H1 (cell line): ENCODE results near the gene TERC. TPM values are rescaled to one million over a fixed set of nuclear protein-coding genes. Genes with fewer than 3 reads are reported as not detected.
A peak's percentile ranks its signal among the peaks of the same experiment; 100 is the strongest.

ENCODE experiments used
- CTCF ChIA-PET: fragments of 300-600 bp; sonication (Branson Sonifier 250); formaldehyde crosslinking; loops from one replicate; lab custom pipeline; 2021; ENCODE audit not compliant: partially characterized antibody; lab: Charles Lee
- POLR2A ChIA-PET: fragments of 300-600 bp; sonication (Branson Sonifier 250); formaldehyde crosslinking; loops from one replicate; lab custom pipeline; 2021; ENCODE audit warnings: inconsistent platforms; ENCODE audit not compliant: partially characterized antibody; lab: Charles Lee
- DNase-seq, 2 experiments: peaks; one replicate each; pipeline versions ENCODE4 v3.0.0 to v3.0.0-alpha.2; 2010 to 2022; ENCODE audit warnings: low spot score in 2 of 2, low read depth in 1 of 2, mixed read lengths in 1 of 2
- FAIRE-seq: peaks from 2 replicates; lab custom pipeline; 2011; peaks lifted over from hg19 to GRCh38; lab: Jason Lieb, UNC
- H2AFZ ChIP-seq: 2 replicates; pipeline ENCODE4 v1.8.1; 2012; ENCODE audit warnings: low read length, inconsistent platforms
- H2AK5ac ChIP-seq: 2 replicates; pipeline ENCODE4 v1.6.1; 2013; ENCODE audit warnings: low read depth, low read length
- H2BK120ac ChIP-seq: replicated peaks from 2 replicates; pipeline ENCODE3; 2013; ENCODE audit warnings: low read depth, low read length, inconsistent platforms
- H2BK12ac ChIP-seq: 2 replicates; pipeline ENCODE4 v1.6.1; 2013; ENCODE audit warnings: low read depth, low read length
- H2BK15ac ChIP-seq: 2 replicates; pipeline ENCODE4 v1.6.1; 2013; ENCODE audit warnings: low read length
- H2BK20ac ChIP-seq: 2 replicates; pipeline ENCODE4 v1.6.1; 2013; ENCODE audit warnings: low read length
- H2BK5ac ChIP-seq: 2 replicates; pipeline ENCODE4 v1.6.1; 2013; ENCODE audit warnings: low read depth, low read length
- H3K14ac ChIP-seq: 2 replicates; pipeline ENCODE4 v1.6.1; 2013; ENCODE audit warnings: inconsistent platforms; ENCODE audit not compliant: insufficient read length
- H3K18ac ChIP-seq: 2 replicates; pipeline ENCODE4 v1.6.1; 2013; ENCODE audit warnings: low read length; ENCODE audit errors: extremely low read depth
- H3K23ac ChIP-seq: 2 replicates; pipeline ENCODE4 v1.6.1; 2013; ENCODE audit warnings: inconsistent platforms; ENCODE audit not compliant: insufficient read length
- H3K23me2 ChIP-seq: 2 replicates; pipeline ENCODE4 v1.6.1; 2013; ENCODE audit warnings: low read depth, low read length
- H3K27ac ChIP-seq: 2 replicates; pipeline ENCODE4 v1.6.1; 2011; ENCODE audit warnings: low read depth, low read length, inconsistent platforms
- H3K27me3 ChIP-seq, 4 experiments: replicated peaks in 1 of 4; 1 replicate in 1 of 4; 2 replicates in 3 of 4; pipeline versions ENCODE4 v1.6.1 to v1.8.1; 2011 to 2013; ENCODE audit warnings: low read length in 3 of 4, mild to moderate bottlenecking in 3 of 4, inconsistent platforms in 2 of 4, mixed read lengths in 2 of 4, moderate library complexity in 1 of 4; ENCODE audit not compliant: control insufficient read depth in 3 of 4, insufficient read depth in 3 of 4; ENCODE audit errors: extremely low read depth in 1 of 4
- H3K36me3 ChIP-seq, 4 experiments: 2 replicates each; pipeline versions ENCODE4 v1.6.1 to v1.8.1; 2011 to 2013; ENCODE audit warnings: mild to moderate bottlenecking in 4 of 4, low read length in 3 of 4, moderate library complexity in 2 of 4, control low read depth in 1 of 4, inconsistent platforms in 1 of 4; ENCODE audit not compliant: insufficient read depth in 4 of 4, control insufficient read depth in 2 of 4
- H3K4ac ChIP-seq: replicated peaks from 2 replicates; pipeline ENCODE3; 2013; ENCODE audit warnings: low read length, low read depth, mixed read lengths, inconsistent platforms; ENCODE audit not compliant: insufficient read length
- H3K4me1 ChIP-seq, 4 experiments: replicated peaks in 1 of 4; 1 replicate in 1 of 4; 2 replicates in 3 of 4; pipeline versions ENCODE4 v1.6.1 to v1.8.1; 2011 to 2013; ENCODE audit warnings: low read length in 3 of 4, inconsistent platforms in 2 of 4, mixed read lengths in 1 of 4; ENCODE audit not compliant: insufficient read depth in 4 of 4, control insufficient read depth in 3 of 4
- H3K4me2 ChIP-seq, 2 experiments: 2 replicates each; pipeline versions ENCODE4 v1.6.1 to v1.8.1; 2011 to 2013; ENCODE audit warnings: low read depth in 2 of 2, low read length in 2 of 2, control low read depth in 1 of 2, inconsistent platforms in 1 of 2, mild to moderate bottlenecking in 1 of 2; ENCODE audit not compliant: insufficient read depth in 1 of 2
- H3K4me3 ChIP-seq, 4 experiments: fragments of 200-600, 300-600 bp in 1 of 4; sonication (generic), shearing (Covaris generic), sonication (Bioruptor Twin) in 1 of 4; 2 replicates each; pipeline versions ENCODE4 v1.5.1 to v1.8.1; 2011 to 2016; ENCODE audit warnings: low read length in 4 of 4, low read depth in 3 of 4, control low read depth in 2 of 4, inconsistent platforms in 2 of 4, mild to moderate bottlenecking in 2 of 4, mixed read lengths in 1 of 4, moderate library complexity in 1 of 4; ENCODE audit not compliant: insufficient read depth in 2 of 4; ENCODE audit errors: extremely low read depth in 1 of 4
- H3K56ac ChIP-seq: replicated peaks from 2 replicates; pipeline ENCODE3; 2013; ENCODE audit warnings: low read depth, mild to moderate bottlenecking, mixed read lengths, low read length, inconsistent platforms; ENCODE audit not compliant: insufficient read length
- H3K79me1 ChIP-seq: 2 replicates; pipeline ENCODE4 v1.6.1; 2013; ENCODE audit warnings: low read depth, low read length, control low read depth
- H3K79me2 ChIP-seq, 2 experiments: 2 replicates each; pipeline versions ENCODE4 v1.6.1 to v1.8.1; 2012 to 2013; ENCODE audit warnings: low read length in 2 of 2, mild to moderate bottlenecking in 2 of 2, inconsistent platforms in 1 of 2; ENCODE audit not compliant: insufficient read depth in 2 of 2, control insufficient read depth in 1 of 2
- H3K9ac ChIP-seq, 4 experiments: replicated peaks in 1 of 4; 1 replicate in 1 of 4; 2 replicates in 3 of 4; pipeline versions ENCODE4 v1.6.1 to v1.8.1; 2011 to 2013; ENCODE audit warnings: low read depth in 3 of 4, low read length in 3 of 4, control low read depth in 2 of 4, mild to moderate bottlenecking in 2 of 4, moderate library complexity in 2 of 4, inconsistent platforms in 1 of 4; ENCODE audit errors: extremely low read depth in 1 of 4
- H3K9me3 ChIP-seq, 2 experiments: 2 replicates each; pipeline versions ENCODE4 v1.6.1 to v1.8.1; 2012 to 2013; ENCODE audit warnings: mild to moderate bottlenecking in 2 of 2, moderate library complexity in 2 of 2, control low read depth in 1 of 2, inconsistent platforms in 1 of 2, low read depth in 1 of 2, low read length in 1 of 2, mixed read lengths in 1 of 2; ENCODE audit not compliant: insufficient read depth in 2 of 2
- H4K20me1 ChIP-seq, 2 experiments: replicated peaks in 1 of 2; 2 replicates each; pipeline versions ENCODE3 to v1.8.1; 2011 to 2013; ENCODE audit warnings: inconsistent platforms in 2 of 2, low read length in 2 of 2, mild to moderate bottlenecking in 1 of 2; ENCODE audit not compliant: insufficient read depth in 2 of 2, control insufficient read depth in 1 of 2
- H4K5ac ChIP-seq: 2 replicates; pipeline ENCODE4 v1.6.1; 2013; ENCODE audit warnings: low read length, low read depth, mixed read lengths, inconsistent platforms; ENCODE audit not compliant: insufficient read length
- H4K8ac ChIP-seq: 2 replicates; pipeline ENCODE4 v1.8.0; 2013; ENCODE audit warnings: mild to moderate bottlenecking, moderate library complexity, low read length, inconsistent platforms; ENCODE audit not compliant: insufficient read depth; ENCODE audit errors: extremely low read depth
- H4K91ac ChIP-seq: replicated peaks from 2 replicates; pipeline ENCODE3; 2013; ENCODE audit warnings: low read length, mixed read lengths, inconsistent platforms; ENCODE audit not compliant: insufficient read length
- CEBPB ChIP-seq: IDR thresholded peaks from 2 replicates; pipeline ENCODE4 v1.6.1; 2012; ENCODE audit warnings: low read depth, low read length
- E2F6 ChIP-seq: IDR thresholded peaks from 2 replicates; pipeline ENCODE4 v1.6.1; 2012; ENCODE audit warnings: inconsistent platforms
- EP300 ChIP-seq, 2 experiments: IDR thresholded peaks; 1 replicate in 1 of 2; 2 replicates in 1 of 2; pipeline ENCODE4 v1.6.1; 2011 to 2012; ENCODE audit warnings: low read depth in 2 of 2, low read length in 2 of 2, mild to moderate bottlenecking in 2 of 2, borderline replicate concordance in 1 of 2, inconsistent platforms in 1 of 2, moderate library complexity in 1 of 2
- HDAC6 ChIP-seq: IDR thresholded peaks from one replicate; pipeline ENCODE4 v1.7.1; 2012; ENCODE audit warnings: low read depth, mild to moderate bottlenecking, inconsistent platforms, low read length, moderate library complexity
- MAFK ChIP-seq: IDR thresholded peaks from 2 replicates; pipeline ENCODE4 v1.6.1; 2012; ENCODE audit warnings: low read depth, mild to moderate bottlenecking, improper control_type of control experiment, low read length
- RFX5 ChIP-seq: IDR thresholded peaks from 2 replicates; pipeline ENCODE4 v1.6.1; 2011; ENCODE audit warnings: low read depth, low read length, improper control_type of control experiment, borderline replicate concordance
- SIN3A ChIP-seq, 2 experiments: IDR thresholded peaks in 1 of 2; conservative IDR thresholded peaks in 1 of 2; 2 replicates each; pipeline ENCODE4 v1.6.1; 2011 to 2012; ENCODE audit warnings: low read length in 2 of 2, improper control_type of control experiment in 1 of 2, low read depth in 1 of 2, mild to moderate bottlenecking in 1 of 2
- SP4 ChIP-seq: IDR thresholded peaks from 2 replicates; pipeline ENCODE4 v1.6.1; 2012; ENCODE audit warnings: low read length, inconsistent platforms
- TAF7 ChIP-seq: optimal IDR thresholded peaks from 2 replicates; pipeline ENCODE3; 2011; ENCODE audit warnings: low read depth, mild to moderate bottlenecking, inconsistent platforms, low read length, moderate library complexity, borderline replicate concordance
- WGBS, 2 experiments: shearing (Covaris generic) in 1 of 2; methylation state at CpG; one replicate each; pipeline versions ENCODE4 v1.1.6 to v1.1.7; 2013 to 2015; ENCODE audit warnings: low lambda C conversion rate in 2 of 2, mixed read lengths in 2 of 2, inconsistent platforms in 1 of 2, low coverage in 1 of 2, missing lambda C conversion rate in 1 of 2; ENCODE audit not compliant: insufficient replicate concordance in 2 of 2, insufficient coverage in 1 of 2, insufficient read length in 1 of 2; ENCODE audit errors: extremely low coverage in 1 of 2, missing lambda C conversion rate in 1 of 2; 5-methylcytosine and 5-hydroxymethylcytosine counted together
- polyA plus RNA-seq, 7 experiments: library from polyadenylated mRNA; depleted of rRNA in 3 of 7; stranded (reverse) in 5 of 7; unstranded in 2 of 7; fragments of >200 nt in 5 of 7; fragments of 200-250 nt in 2 of 7; gene quantifications; 1 replicate in 5 of 7; 2 replicates in 1 of 7; 4 replicates in 1 of 7; pipeline versions ENCODE4 v1.2.1 to v1.2.3, GENCODE V29; 2011 to 2013; ENCODE audit warnings: missing spikeins in 2 of 7, mixed read lengths in 2 of 7
- total RNA-seq: library from RNA; stranded (reverse); fragmentation: NEBNext Ultra II Directional; extraction: Animal tissue kit (Norgen Biotek cat#: 25700); gene quantifications from 2 replicates; pipeline ENCODE4 v1.2.1, GENCODE V29; 2021
- TF ChIP-seq, protein P1 (sequence below): IDR thresholded peaks from 2 replicates; pipeline ENCODE4 v1.6.1; 2012; ENCODE audit warnings: low read length, inconsistent platforms

Gene TERC
- total and polyA plus RNA-seq, 2 of the 8 experiments (the other 6 are each of a cell fraction or from before 2014, with no cell fraction given), result 2.3 to 17.0 TPM

GRCh38 chr3:169813278-169813677, 48.4 kb upstream of the TERC start:
- Histone ChIP-seq H2BK120ac (no peak overlapping the region), H3K27ac (no peak overlapping the region), H3K9me3 (no peaks in the 10 kb centered on the region; a peak in 1 of 4 replicates), H3K23me2 (peaks cover 4% of the 10 kb centered on the region; the same call in 1 of the 2 replicates), H3K4me3 (peak overlapping the region; percentile 54 to 73 (median 68); a peak in 7 of 8 replicates), H2BK5ac (no peak overlapping the region; the same call in 1 of the 2 replicates), H4K5ac (no peak overlapping the region), H3K27me3 (peaks cover 0 to 7% (median 4%) of the 10 kb centered on the region in 4 experiments; a peak in 6 of 7 replicates), H3K4me2 (peak overlapping the region; percentile 79 to 93), H4K91ac (no peak overlapping the region), H3K79me2 (no peaks in the 10 kb centered on the region), H3K4me1 (peaks cover 7 to 20% (median 10%) of the 10 kb centered on the region in 4 experiments; a peak in 6 of 7 replicates), H3K56ac (no peak overlapping the region), H3K14ac (no peak overlapping the region), H2BK15ac (peak overlapping the region; percentile 20), H3K9ac (no peak overlapping the region; a peak in 1 of 7 replicates), H3K36me3 (no peaks in the 10 kb centered on the region), H3K79me1 (no peaks in the 10 kb centered on the region), H4K20me1 (no peaks in the 10 kb centered on the region), H2BK12ac (peak overlapping the region; percentile 86; the same call in 1 of the 2 replicates), H3K4ac (no peak overlapping the region), H2BK20ac (peak overlapping the region; percentile 66; the same call in 1 of the 2 replicates), H2AFZ (peak overlapping the region; percentile 88), H2AK5ac (no peak overlapping the region), H4K8ac (no peak overlapping the region), H3K18ac (peak overlapping the region; percentile 92; the same call in 1 of the 2 replicates), H3K23ac (no peak overlapping the region)
- no peak for FAIRE-seq
- WGBS, 2 experiments, result 68% methylated on average over 8 of the region's 8 CpGs; no CpG with 5 or more reads in 1 of the 2 experiments
- POLR2A ChIA-PET, result interaction anchor here (1.2 kb wide), 1 partner anchor 153 kb away, joined by 5 read pairs; the partner anchor contains the start of gene SEC62
- CTCF ChIA-PET, result interaction anchor here (0.6 to 3.0 kb wide), 5 partner anchors 9 to 93 kb away, joined by 3 to 11 read pairs (median 3); partner anchors contain the start of gene TERC
- DNase-seq, result no peak
- TF ChIP-seq HDAC6, result no peak
- TF ChIP-seq MAFK, result no peak
- no peak for TF ChIP-seq RFX5
- TF ChIP-seq E2F6, result no peak
- no peak for TF ChIP-seq EP300 (IDR thresholded peaks at IDR 0.05; ENCODE audit: borderline replicate concordance in 1 of 2, low read depth in 2 of 2, low read length in 2 of 2)
- TF ChIP-seq SIN3A (conservative IDR thresholded peaks at IDR 0.05 in 1 of 2, IDR thresholded peaks at IDR 0.05 in 1 of 2; ENCODE audit: low read depth in 1 of 2, low read length in 2 of 2), result no peak
- TF ChIP-seq, protein P1, sequence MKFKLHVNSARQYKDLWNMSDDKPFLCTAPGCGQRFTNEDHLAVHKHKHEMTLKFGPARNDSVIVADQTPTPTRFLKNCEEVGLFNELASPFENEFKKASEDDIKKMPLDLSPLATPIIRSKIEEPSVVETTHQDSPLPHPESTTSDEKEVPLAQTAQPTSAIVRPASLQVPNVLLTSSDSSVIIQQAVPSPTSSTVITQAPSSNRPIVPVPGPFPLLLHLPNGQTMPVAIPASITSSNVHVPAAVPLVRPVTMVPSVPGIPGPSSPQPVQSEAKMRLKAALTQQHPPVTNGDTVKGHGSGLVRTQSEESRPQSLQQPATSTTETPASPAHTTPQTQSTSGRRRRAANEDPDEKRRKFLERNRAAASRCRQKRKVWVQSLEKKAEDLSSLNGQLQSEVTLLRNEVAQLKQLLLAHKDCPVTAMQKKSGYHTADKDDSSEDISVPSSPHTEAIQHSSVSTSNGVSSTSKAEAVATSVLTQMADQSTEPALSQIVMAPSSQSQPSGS, result no peak
- TF ChIP-seq TAF7, result no peak
- TF ChIP-seq CEBPB, result no peak
- no peak for TF ChIP-seq SP4
